CD14-positive monocyte (primary cell): Measurements from ENCODE around the gene CSH1. TPM values are rescaled to one million over a fixed set of nuclear protein-coding genes. Genes with fewer than 3 reads are reported as not detected.
"Not testable (repeated sequence)": the region's sequence is repeated elsewhere in the genome, so short reads cannot be mapped to it uniquely, and the experiment has no call there.

Experiments
- DNase-seq, 3 donors: peaks; one replicate each; pipeline ENCODE4 v3.0.0-alpha.2; 2011 to 2022
- H2AFZ ChIP-seq: 2 replicates; pipeline ENCODE4 v1.6.0; 2012; ENCODE audit warnings: mild to moderate bottlenecking, low read depth, low read length, inconsistent platforms; ENCODE audit not compliant: insufficient read depth, poor library complexity, severe bottlenecking
- H3K27ac ChIP-seq, 2 donors: 1 replicate in 1 of 2; 2 replicates in 1 of 2; pipeline ENCODE4 v1.5.1; 2012 to 2013; ENCODE audit warnings: low read length in 2 of 2, control low read depth in 1 of 2, inconsistent platforms in 1 of 2, low read depth in 1 of 2, mild to moderate bottlenecking in 1 of 2
- H3K27me3 ChIP-seq, 2 donors: one replicate each; pipeline versions ENCODE4 v1.6.0 to v1.6.1; 2011 to 2013; ENCODE audit warnings: low read length in 2 of 2; ENCODE audit not compliant: control insufficient read depth in 2 of 2, insufficient read depth in 2 of 2
- H3K36me3 ChIP-seq, 2 donors: replicated peaks in 1 of 2; 1 replicate in 1 of 2; 2 replicates in 1 of 2; pipeline versions ENCODE4 v1.5.1 to v1.6.1; 2012 to 2013; ENCODE audit warnings: low read length in 2 of 2, control low read depth in 1 of 2, inconsistent platforms in 1 of 2, mild to moderate bottlenecking in 1 of 2; ENCODE audit not compliant: insufficient read depth in 2 of 2, control insufficient read depth in 1 of 2
- H3K4me1 ChIP-seq, 2 donors: 1 replicate in 1 of 2; 2 replicates in 1 of 2; pipeline versions ENCODE4 v1.5.1 to v1.6.1; 2012 to 2013; ENCODE audit warnings: low read length in 2 of 2, control low read depth in 1 of 2, inconsistent platforms in 1 of 2, mild to moderate bottlenecking in 1 of 2, moderate library complexity in 1 of 2; ENCODE audit not compliant: insufficient read depth in 2 of 2, control insufficient read depth in 1 of 2
- H3K4me2 ChIP-seq: replicated peaks from 2 replicates; pipeline ENCODE3; 2012; ENCODE audit warnings: low read length, moderate library complexity, mild to moderate bottlenecking; ENCODE audit not compliant: poor library complexity, severe bottlenecking; ENCODE audit errors: extremely low read depth
- H3K4me3 ChIP-seq, 3 experiments: fragments of 200-600 bp in 1 of 3; sonication (generic) in 1 of 3; replicated peaks in 1 of 3; 1 replicate in 2 of 3; 2 replicates in 1 of 3; pipeline ENCODE4 v1.5.1; 2011 to 2013; ENCODE audit warnings: low read length in 3 of 3, mild to moderate bottlenecking in 3 of 3, control low read depth in 2 of 3, low read depth in 2 of 3, inconsistent platforms in 1 of 3, moderate library complexity in 1 of 3
- H3K79me2 ChIP-seq: 2 replicates; pipeline ENCODE4 v1.6.0; 2012; ENCODE audit warnings: mild to moderate bottlenecking, control low read depth, inconsistent platforms, low read length, moderate library complexity; ENCODE audit not compliant: insufficient read depth
- H3K9ac ChIP-seq: 2 replicates; pipeline ENCODE4 v1.6.0; 2017; ENCODE audit warnings: low read length, mild to moderate bottlenecking; ENCODE audit not compliant: insufficient read depth, poor library complexity, severe bottlenecking
- H3K9me3 ChIP-seq, 2 donors: replicated peaks in 1 of 2; 1 replicate in 1 of 2; 2 replicates in 1 of 2; pipeline versions ENCODE4 v1.5.1 to v1.6.1; 2012 to 2013; ENCODE audit warnings: low read length in 2 of 2, control low read depth in 1 of 2; ENCODE audit not compliant: control insufficient read depth in 1 of 2, insufficient read depth in 1 of 2
- H4K20me1 ChIP-seq: 2 replicates; pipeline ENCODE4 v1.6.0; 2012; ENCODE audit warnings: mild to moderate bottlenecking, low read length, control low read depth, moderate library complexity; ENCODE audit not compliant: insufficient read depth
- H3K27ac Mint-ChIP-seq, 7 donors: one replicate each; pipeline ENCODE4 v1.8.0; 2020; ENCODE audit warnings: mild to moderate bottlenecking in 7 of 7, mixed read lengths in 7 of 7, moderate library complexity in 6 of 7, inconsistent platforms in 2 of 7
- H3K27me3 Mint-ChIP-seq, 3 donors: one replicate each; pipeline ENCODE4 v1.8.0; 2021 to 2022; ENCODE audit warnings: low read depth in 3 of 3, mild to moderate bottlenecking in 3 of 3, mixed read lengths in 3 of 3, moderate library complexity in 3 of 3, inconsistent platforms in 1 of 3
- H3K36me3 Mint-ChIP-seq, 2 donors: one replicate each; pipeline ENCODE4 v1.8.0; 2020; ENCODE audit warnings: mixed read lengths in 2 of 2, inconsistent platforms in 1 of 2, mild to moderate bottlenecking in 1 of 2
- H3K4me1 Mint-ChIP-seq: one replicate; pipeline ENCODE4 v1.8.0; 2020; ENCODE audit warnings: mild to moderate bottlenecking, mixed read lengths
- H3K4me3 Mint-ChIP-seq, 2 donors: one replicate each; pipeline ENCODE4 v1.8.0; 2020; ENCODE audit warnings: mild to moderate bottlenecking in 2 of 2, mixed read lengths in 2 of 2, moderate library complexity in 1 of 2
- H3K9me3 Mint-ChIP-seq, 7 donors: one replicate each; pipeline ENCODE4 v1.8.0; 2020 to 2022; ENCODE audit warnings: mixed read lengths in 7 of 7, mild to moderate bottlenecking in 6 of 7, moderate library complexity in 6 of 7, inconsistent platforms in 2 of 7
- WGBS: methylation state at CpG from one replicate; pipeline ENCODE4 v1.1.5; 2013; ENCODE audit warnings: missing lambda C conversion rate; ENCODE audit not compliant: insufficient coverage; 5-methylcytosine and 5-hydroxymethylcytosine counted together
- intact Hi-C, 2 donors: fragments of 100-400 bp; cut with micrococcal nuclease; formaldehyde crosslinking; loops; one replicate each; pipeline versions ENCODE4 v1.15.0 to v1.15.1; 2023
- polyA plus RNA-seq, 3 donors: library from polyadenylated mRNA; depleted of rRNA in 1 of 3; unstranded in 2 of 3; stranded (reverse) in 1 of 3; fragments of 300-500 nt in 2 of 3; fragments of >200 nt in 1 of 3; fragmentation: Illumina TruSeq in 2 of 3; gene quantifications; 1 replicate in 2 of 3; 2 replicates in 1 of 3; pipeline ENCODE4 v1.2.3, GENCODE V29; 2012 to 2021
- TF ChIP-seq, protein P1 (sequence below): fragments of 200-600 bp; IDR thresholded peaks from one replicate; pipeline ENCODE4 v1.8.0; 2022; ENCODE audit warnings: antibody characterized with exemption, mild to moderate bottlenecking

The CSH1 gene
- polyA plus RNA-seq, 3 donors: not detected

DNA sequence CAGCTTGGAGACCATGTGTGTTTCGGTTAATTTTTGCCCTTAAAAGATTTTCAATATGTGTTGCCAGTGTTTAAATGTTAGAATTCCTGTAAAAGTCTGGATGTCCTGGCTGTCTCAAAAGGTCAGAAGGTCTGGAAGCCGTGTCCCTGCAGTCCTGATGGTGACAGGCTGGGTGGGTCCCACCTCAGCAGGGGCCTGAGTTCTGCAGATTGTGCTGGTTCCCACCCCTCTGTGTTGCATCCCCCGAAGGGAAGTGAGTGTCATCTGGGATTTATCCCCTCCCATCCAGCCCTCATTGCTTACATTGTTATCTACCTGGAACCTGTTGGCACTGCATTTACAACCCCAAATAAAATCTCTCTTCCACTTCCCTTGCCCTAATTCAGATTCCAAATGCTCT lies 2.4 kb downstream of the CSH1 start:
- H3K9me3 Mint-ChIP-seq, H3K27ac ChIP-seq, H3K9ac ChIP-seq, H3K4me1 Mint-ChIP-seq, H3K4me1 ChIP-seq, H3K4me3 Mint-ChIP-seq, DNase-seq, H4K20me1 ChIP-seq, H3K4me3 ChIP-seq, H3K27me3 ChIP-seq, H3K79me2 ChIP-seq, H3K36me3 Mint-ChIP-seq, H3K9me3 ChIP-seq, H3K4me2 ChIP-seq, H3K27ac Mint-ChIP-seq, intact Hi-C loops, H2AFZ ChIP-seq, H3K36me3 ChIP-seq, H3K27me3 Mint-ChIP-seq: not testable (repeated sequence)
- WGBS: 83% methylated on average over 1 of the region's 3 CpGs

DNA sequence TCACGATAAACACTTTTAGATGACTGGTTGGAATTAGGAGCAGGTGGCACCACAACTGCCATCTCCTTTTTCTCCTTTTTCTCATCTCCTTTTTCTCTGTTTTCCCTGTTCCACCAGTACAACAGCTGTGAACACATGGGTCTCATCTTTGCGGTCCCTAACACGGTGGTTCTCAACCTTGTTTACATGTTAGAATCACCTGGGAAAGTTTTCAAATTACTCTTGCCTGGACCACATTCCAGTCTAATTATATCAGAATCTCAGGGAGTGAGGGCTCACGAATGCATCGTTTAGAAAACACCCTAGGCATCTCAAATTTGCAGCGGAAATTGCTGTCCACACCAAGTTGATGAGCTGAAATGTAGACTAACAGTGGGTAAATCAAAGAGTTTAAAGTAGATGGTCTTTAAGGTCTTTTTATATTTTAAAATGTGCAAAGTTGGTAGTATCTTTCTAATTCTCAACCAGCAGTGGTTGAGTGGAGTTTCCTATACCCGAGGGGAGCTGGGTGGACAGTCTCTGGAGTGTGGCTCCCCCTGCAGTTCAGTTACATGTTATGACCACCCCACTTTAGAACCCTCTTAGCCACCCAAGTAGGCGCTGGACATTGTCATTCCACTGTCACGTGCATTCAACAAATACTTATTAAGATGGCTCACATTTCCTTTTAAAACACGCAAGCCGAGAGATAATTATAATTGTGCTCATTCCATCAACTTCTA lies 3.9 kb downstream of the CSH1 start:
- H2AFZ ChIP-seq, H3K4me1 ChIP-seq, H3K27ac Mint-ChIP-seq, H3K27ac ChIP-seq, DNase-seq, H3K36me3 Mint-ChIP-seq, H3K4me3 ChIP-seq, H3K4me3 Mint-ChIP-seq, H3K27me3 ChIP-seq, H4K20me1 ChIP-seq, H3K4me2 ChIP-seq, H3K9me3 Mint-ChIP-seq, H3K4me1 Mint-ChIP-seq, intact Hi-C loops, H3K9me3 ChIP-seq, H3K9ac ChIP-seq, H3K79me2 ChIP-seq, H3K36me3 ChIP-seq: not testable (repeated sequence)
- WGBS: no CpG with 5 or more reads among the region's 11 CpGs
- peaks cover 6 to 11% (median 10%) of the 10 kb centered on the region in 3 donors for H3K27me3 Mint-ChIP-seq
- TF ChIP-seq, protein P1, sequence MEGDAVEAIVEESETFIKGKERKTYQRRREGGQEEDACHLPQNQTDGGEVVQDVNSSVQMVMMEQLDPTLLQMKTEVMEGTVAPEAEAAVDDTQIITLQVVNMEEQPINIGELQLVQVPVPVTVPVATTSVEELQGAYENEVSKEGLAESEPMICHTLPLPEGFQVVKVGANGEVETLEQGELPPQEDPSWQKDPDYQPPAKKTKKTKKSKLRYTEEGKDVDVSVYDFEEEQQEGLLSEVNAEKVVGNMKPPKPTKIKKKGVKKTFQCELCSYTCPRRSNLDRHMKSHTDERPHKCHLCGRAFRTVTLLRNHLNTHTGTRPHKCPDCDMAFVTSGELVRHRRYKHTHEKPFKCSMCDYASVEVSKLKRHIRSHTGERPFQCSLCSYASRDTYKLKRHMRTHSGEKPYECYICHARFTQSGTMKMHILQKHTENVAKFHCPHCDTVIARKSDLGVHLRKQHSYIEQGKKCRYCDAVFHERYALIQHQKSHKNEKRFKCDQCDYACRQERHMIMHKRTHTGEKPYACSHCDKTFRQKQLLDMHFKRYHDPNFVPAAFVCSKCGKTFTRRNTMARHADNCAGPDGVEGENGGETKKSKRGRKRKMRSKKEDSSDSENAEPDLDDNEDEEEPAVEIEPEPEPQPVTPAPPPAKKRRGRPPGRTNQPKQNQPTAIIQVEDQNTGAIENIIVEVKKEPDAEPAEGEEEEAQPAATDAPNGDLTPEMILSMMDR: peak; percentile 24
